MCF 10A (cell line): ENCODE results near the gene GAA. TPM values are rescaled to one million over a fixed set of nuclear protein-coding genes. Genes with fewer than 3 reads are reported as not detected.

Experiments used
- BruUV-seq: library from RNA; stranded (reverse); fragments of 400-500 nt; replicated peaks from 2 replicates; lab custom pipeline; 2021; lab: Mats Ljungman, UMichigan
- CTCF ChIA-PET: fragments of 300-600 bp; sonication (Branson Sonifier 250); formaldehyde crosslinking; extraction: SDS; loops from one replicate; lab custom pipeline; 2021; ENCODE audit warnings: antibody characterized with exemption, inconsistent platforms; lab: Yijun Ruan, JAX
- POLR2A ChIA-PET: fragments of 300-600, 350-650 bp; sonication (Branson Sonifier 250); formaldehyde crosslinking; extraction: SDS; loops from one replicate; lab custom pipeline; 2020; ENCODE audit warnings: antibody characterized with exemption, inconsistent platforms; lab: Yijun Ruan, JAX
- DNase-seq: peaks from one replicate; pipeline ENCODE4 v3.0.0-alpha.2; 2018; ENCODE audit not compliant: unreplicated experiment
- H3K27ac Mint-ChIP-seq: one replicate; pipeline ENCODE4 v1.8.0; 2022; ENCODE audit warnings: mild to moderate bottlenecking, low read depth, mixed read lengths; ENCODE audit not compliant: unreplicated experiment
- H3K27me3 Mint-ChIP-seq: one replicate; pipeline ENCODE4 v1.8.0; 2022; ENCODE audit warnings: mixed read lengths; ENCODE audit not compliant: insufficient read depth, unreplicated experiment
- H3K36me3 Mint-ChIP-seq: one replicate; pipeline ENCODE4 v1.8.0; 2022; ENCODE audit warnings: mild to moderate bottlenecking, moderate library complexity, mixed read lengths; ENCODE audit not compliant: insufficient read depth, unreplicated experiment
- H3K4me1 Mint-ChIP-seq: one replicate; pipeline ENCODE4 v1.8.0; 2022; ENCODE audit warnings: mixed read lengths; ENCODE audit not compliant: insufficient read depth, unreplicated experiment
- H3K4me3 Mint-ChIP-seq: one replicate; pipeline ENCODE4 v1.8.0; 2022; ENCODE audit warnings: mild to moderate bottlenecking, moderate library complexity, mixed read lengths; ENCODE audit not compliant: unreplicated experiment
- H3K9me3 Mint-ChIP-seq: one replicate; pipeline ENCODE4 v1.8.0; 2022; ENCODE audit warnings: mixed read lengths; ENCODE audit not compliant: unreplicated experiment
- intact Hi-C: fragments of 100-400 bp; cut with micrococcal nuclease; formaldehyde crosslinking; loops from 2 replicates; pipeline ENCODE4 v1.14.1; 2022
- total RNA-seq: library from RNA; stranded (reverse); gene quantifications from 2 replicates; pipeline ENCODE4 v1.2.3, GENCODE V29; 2022
- TF ChIP-seq, protein P1 (sequence below): fragments of 200-600 bp; IDR thresholded peaks from one replicate; pipeline ENCODE4 v1.8.0; 2022; ENCODE audit warnings: antibody characterized with exemption, mild to moderate bottlenecking; ENCODE audit not compliant: unreplicated experiment

Gene GAA
- total RNA-seq, 1 experiment from 2014 or later, result 26.0 TPM

DNA sequence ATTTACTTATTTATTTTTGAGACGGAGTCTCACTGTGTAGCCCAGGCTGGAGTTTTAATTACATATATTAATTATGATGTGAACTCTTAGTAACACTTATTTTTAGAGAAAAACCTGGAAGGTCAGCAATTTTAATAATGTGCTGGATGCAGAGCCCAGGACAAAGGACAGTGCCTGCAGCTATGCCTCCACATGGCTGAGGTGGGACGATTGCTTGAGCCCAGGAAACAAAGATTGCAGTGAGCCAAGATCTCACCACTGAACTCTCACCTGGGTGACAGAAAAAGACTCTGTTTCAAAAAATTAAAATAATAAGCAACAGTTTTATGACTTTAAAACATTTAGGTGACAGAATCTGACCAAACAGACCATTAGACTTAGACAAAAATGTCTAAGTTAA, 57.5 kb downstream of the GAA start:
- no TSS peak for BruUV-seq
- H3K36me3 Mint-ChIP-seq, result no peaks in the 10 kb centered on the region
- H3K4me3 Mint-ChIP-seq, result no peak overlapping the region
- CTCF ChIA-PET, result no interaction called here
- POLR2A ChIA-PET, result interaction anchor here (1.2 kb wide), 1 partner anchor 11 kb away, joined by 3 read pairs; no protein-coding TSS in a partner anchor
- H3K27me3 Mint-ChIP-seq, result peaks cover 3% of the 10 kb centered on the region
- DNase-seq, result no peak
- TF ChIP-seq, protein P1, sequence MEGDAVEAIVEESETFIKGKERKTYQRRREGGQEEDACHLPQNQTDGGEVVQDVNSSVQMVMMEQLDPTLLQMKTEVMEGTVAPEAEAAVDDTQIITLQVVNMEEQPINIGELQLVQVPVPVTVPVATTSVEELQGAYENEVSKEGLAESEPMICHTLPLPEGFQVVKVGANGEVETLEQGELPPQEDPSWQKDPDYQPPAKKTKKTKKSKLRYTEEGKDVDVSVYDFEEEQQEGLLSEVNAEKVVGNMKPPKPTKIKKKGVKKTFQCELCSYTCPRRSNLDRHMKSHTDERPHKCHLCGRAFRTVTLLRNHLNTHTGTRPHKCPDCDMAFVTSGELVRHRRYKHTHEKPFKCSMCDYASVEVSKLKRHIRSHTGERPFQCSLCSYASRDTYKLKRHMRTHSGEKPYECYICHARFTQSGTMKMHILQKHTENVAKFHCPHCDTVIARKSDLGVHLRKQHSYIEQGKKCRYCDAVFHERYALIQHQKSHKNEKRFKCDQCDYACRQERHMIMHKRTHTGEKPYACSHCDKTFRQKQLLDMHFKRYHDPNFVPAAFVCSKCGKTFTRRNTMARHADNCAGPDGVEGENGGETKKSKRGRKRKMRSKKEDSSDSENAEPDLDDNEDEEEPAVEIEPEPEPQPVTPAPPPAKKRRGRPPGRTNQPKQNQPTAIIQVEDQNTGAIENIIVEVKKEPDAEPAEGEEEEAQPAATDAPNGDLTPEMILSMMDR, result no peak
- H3K27ac Mint-ChIP-seq, result no peak overlapping the region
- H3K4me1 Mint-ChIP-seq, result no peaks in the 10 kb centered on the region
- no peaks in the 10 kb centered on the region for H3K9me3 Mint-ChIP-seq
- intact Hi-C loops, result no loop called here

DNA sequence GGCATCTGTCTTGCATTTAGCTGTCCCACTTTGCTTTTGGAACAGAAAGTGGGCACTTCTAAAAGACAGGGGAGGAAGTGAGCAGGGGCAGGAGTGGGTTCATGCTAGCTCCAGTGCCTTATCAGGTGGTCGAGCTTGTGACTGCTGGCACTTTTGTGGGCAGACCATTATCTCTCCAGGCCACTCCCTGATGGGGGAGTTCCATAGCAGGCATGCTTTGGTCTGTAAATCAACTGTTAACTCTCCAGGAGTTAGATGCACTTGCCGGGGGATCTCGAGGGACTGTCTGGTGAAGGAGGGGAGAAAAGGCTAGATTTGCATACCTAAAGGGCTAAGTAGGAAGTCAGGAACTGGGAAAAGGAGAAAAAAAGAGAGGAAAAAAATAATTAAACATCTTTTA, 59.2 kb downstream of the GAA start:
- Mint-ChIP-seq H3K27me3 (peaks cover 11% of the 10 kb centered on the region), H3K9me3 (no peaks in the 10 kb centered on the region), H3K36me3 (no peaks in the 10 kb centered on the region), H3K27ac (no peak overlapping the region), H3K4me1 (no peaks in the 10 kb centered on the region), H3K4me3 (no peak overlapping the region)
- intact Hi-C loops, result no loop called here
- DNase-seq, result no peak
- POLR2A ChIA-PET, result no interaction called here
- BruUV-seq, result no TSS peak
- TF ChIP-seq, protein P1, result no peak
- CTCF ChIA-PET, result interaction anchor here (0.6 kb wide), 1 partner anchor 773 kb away, joined by 3 read pairs; no protein-coding TSS in a partner anchor

DNA sequence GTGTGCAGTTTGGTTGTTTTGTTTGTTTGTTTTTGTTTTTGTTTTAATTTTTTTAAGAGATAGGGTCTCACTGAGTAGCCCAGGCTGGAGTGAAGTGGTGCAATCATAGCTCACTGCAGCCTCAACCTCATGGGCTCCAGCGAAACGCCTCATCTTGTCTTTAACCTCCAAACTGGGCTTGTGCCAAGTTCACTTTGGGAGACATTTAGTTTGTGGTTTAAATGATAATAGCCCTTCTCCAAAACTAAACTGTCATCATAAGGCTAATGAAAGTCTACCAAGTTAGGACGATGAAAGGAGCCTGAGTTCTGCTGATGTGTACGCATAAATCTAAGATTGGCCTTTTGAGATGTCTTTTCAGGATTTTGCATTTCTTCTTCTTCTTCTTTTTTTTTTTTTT, 62.0 kb downstream of the GAA start:
- H3K27ac Mint-ChIP-seq, result no peak overlapping the region
- TF ChIP-seq, protein P1, result no peak
- peaks cover 11% of the 10 kb centered on the region for H3K27me3 Mint-ChIP-seq
- DNase-seq, result no peak
- no TSS peak for BruUV-seq
- H3K9me3 Mint-ChIP-seq, result no peaks in the 10 kb centered on the region
- H3K36me3 Mint-ChIP-seq, result no peaks in the 10 kb centered on the region
- H3K4me1 Mint-ChIP-seq, result no peaks in the 10 kb centered on the region
- POLR2A ChIA-PET, result interaction anchor here (1.1 kb wide), 1 partner anchor 20 kb away, joined by 3 read pairs; no protein-coding TSS in a partner anchor
- CTCF ChIA-PET, result no interaction called here
- intact Hi-C loops, result no loop called here
- no peak overlapping the region for H3K4me3 Mint-ChIP-seq

DNA sequence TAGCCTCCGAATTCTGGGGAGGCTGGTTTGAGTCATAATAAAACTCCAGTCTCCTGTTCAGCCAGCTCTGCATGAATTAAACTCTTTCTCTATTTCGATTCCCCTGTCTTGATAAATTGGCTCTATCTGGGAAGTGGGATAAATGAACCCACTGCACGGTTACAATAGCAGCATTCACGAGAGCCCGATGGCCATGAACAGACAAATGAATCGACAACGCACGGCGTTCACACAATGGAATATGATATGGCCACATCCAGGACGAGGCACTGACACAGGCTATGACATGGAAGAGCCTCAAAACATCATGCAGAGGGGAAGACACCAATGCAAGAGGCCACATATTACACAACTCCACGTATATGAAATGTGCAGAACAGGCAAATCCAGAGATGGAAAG, 62.8 kb downstream of the GAA start:
- H3K36me3 Mint-ChIP-seq, result no peaks in the 10 kb centered on the region
- no peak for DNase-seq
- H3K27me3 Mint-ChIP-seq, result peaks cover 19% of the 10 kb centered on the region
- ChIA-PET POLR2A (no interaction called here), CTCF (no interaction called here)
- no peak overlapping the region for H3K4me3 Mint-ChIP-seq
- BruUV-seq, result no TSS peak
- H3K9me3 Mint-ChIP-seq, result no peaks in the 10 kb centered on the region
- TF ChIP-seq, protein P1, result no peak
- intact Hi-C loops, result no loop called here
- no peak overlapping the region for H3K27ac Mint-ChIP-seq
- H3K4me1 Mint-ChIP-seq, result no peaks in the 10 kb centered on the region
